Right lobe of liver (tissue), 6 donors: ENCODE measurements around the gene KRT80. TPM values are rescaled to one million over a fixed set of nuclear protein-coding genes. Genes with fewer than 3 reads are reported as not detected.

Experiments
- ATAC-seq, 4 donors: fragments of 200-7000 bp; cut with Tn5 transposase; one replicate each; pipeline ENCODE4 v1.9.1; 2020; ENCODE audit warnings: mild to moderate bottlenecking in 4 of 4, moderate library complexity in 4 of 4
- DNase-seq, 3 donors: peaks; one replicate each; pipeline ENCODE4 v3.0.0-alpha.2; 2020
- H3K27ac ChIP-seq, 3 donors: fragments of 200-600 bp; one replicate each; pipeline ENCODE4 v1.8.0; 2022
- H3K27me3 ChIP-seq, 2 donors: fragments of 200-600 bp; one replicate each; pipeline ENCODE4 v1.8.0; 2022
- H3K36me3 ChIP-seq, 4 donors: fragments of 200-600 bp; sonication (generic) in 1 of 4; one replicate each; pipeline versions ENCODE4 v1.5.1 to v1.8.0; 2017 to 2022; ENCODE audit warnings: control low read depth in 1 of 4
- H3K4me1 ChIP-seq, 4 donors: fragments of 200-600 bp; sonication (generic) in 1 of 4; one replicate each; pipeline versions ENCODE4 v1.5.1 to v1.8.0; 2017 to 2022; ENCODE audit warnings: control low read depth in 1 of 4
- H3K4me3 ChIP-seq, 3 donors: fragments of 200-600 bp; one replicate each; pipeline ENCODE4 v1.8.0; 2022
- H3K9me3 ChIP-seq, 4 donors: fragments of 200-600 bp; sonication (generic) in 1 of 4; one replicate each; pipeline versions ENCODE4 v1.5.1 to v1.8.0; 2017 to 2022; ENCODE audit warnings: control low read depth in 1 of 4
- POLR2A ChIP-seq: fragments of 450-650 bp; IDR thresholded peaks from one replicate; pipeline ENCODE4 v1.6.1; 2017; ENCODE audit warnings: antibody characterized with exemption, mild to moderate bottlenecking
- WGBS: methylation state at CpG from one replicate; pipeline ENCODE4 v1.1.6; 2018; ENCODE audit warnings: low coverage, low lambda C conversion rate; ENCODE audit not compliant: insufficient coverage; ENCODE audit errors: missing lambda C conversion rate; 5-methylcytosine and 5-hydroxymethylcytosine counted together
- intact Hi-C, 2 donors: fragments of 100-400 bp; cut with DNase I; formaldehyde crosslinking; loops; one replicate each; pipeline versions ENCODE4 v1.11.2 to v1.14.1; 2022
- total RNA-seq, 6 experiments: library from RNA; depleted of rRNA in 2 of 6; stranded (reverse); fragments of >200 nt in 2 of 6; fragmentation: NEBNext Ultra II Directional in 3 of 6; extraction: Animal tissue kit (Norgen Biotek cat#: 25700) in 3 of 6; gene quantifications; one replicate each; pipeline versions ENCODE4 v1.1.0 to v1.2.4, GENCODE V29; 2016 to 2023
- TF ChIP-seq, protein P1 (sequence below), 4 donors: fragments of 200-600 bp in 3 of 4; fragments of 450-650 bp in 1 of 4; IDR thresholded peaks; one replicate each; pipeline versions ENCODE4 v1.5.1 to v1.8.0; 2016 to 2022; ENCODE audit warnings: antibody characterized with exemption in 4 of 4, mild to moderate bottlenecking in 2 of 4
- donor health status: DM: no; HTN: yes; CAD: no.
- donor health status: DM: no; HTN: no; CAD: no.
- donor health status: DM: no; HTN: no; CAD: no.
- donor health status: DM: no; HTN: yes; CAD: no.
- donor health status: DM: no; HTN: yes; CAD: no.

KRT80 gene
- total RNA-seq, 6 experiments from 2014 or later, result 0.09 to 0.51 (median 0.15) TPM

- ATAC-seq (no peak), DNase-seq (no peak)
- peak overlapping the region; percentile 37 to 53 (median 42) for H3K27ac ChIP-seq
- no peaks in the 10 kb centered on the region for H3K27me3 ChIP-seq
- no peaks in the 10 kb centered on the region for H3K36me3 ChIP-seq
- H3K4me1 ChIP-seq, result peaks cover 0 to 16% (median 7%) of the 10 kb centered on the region in 4 donors
- H3K4me3 ChIP-seq, result no peak overlapping the region
- H3K9me3 ChIP-seq, result no peaks in the 10 kb centered on the region
- TF ChIP-seq, protein P1, sequence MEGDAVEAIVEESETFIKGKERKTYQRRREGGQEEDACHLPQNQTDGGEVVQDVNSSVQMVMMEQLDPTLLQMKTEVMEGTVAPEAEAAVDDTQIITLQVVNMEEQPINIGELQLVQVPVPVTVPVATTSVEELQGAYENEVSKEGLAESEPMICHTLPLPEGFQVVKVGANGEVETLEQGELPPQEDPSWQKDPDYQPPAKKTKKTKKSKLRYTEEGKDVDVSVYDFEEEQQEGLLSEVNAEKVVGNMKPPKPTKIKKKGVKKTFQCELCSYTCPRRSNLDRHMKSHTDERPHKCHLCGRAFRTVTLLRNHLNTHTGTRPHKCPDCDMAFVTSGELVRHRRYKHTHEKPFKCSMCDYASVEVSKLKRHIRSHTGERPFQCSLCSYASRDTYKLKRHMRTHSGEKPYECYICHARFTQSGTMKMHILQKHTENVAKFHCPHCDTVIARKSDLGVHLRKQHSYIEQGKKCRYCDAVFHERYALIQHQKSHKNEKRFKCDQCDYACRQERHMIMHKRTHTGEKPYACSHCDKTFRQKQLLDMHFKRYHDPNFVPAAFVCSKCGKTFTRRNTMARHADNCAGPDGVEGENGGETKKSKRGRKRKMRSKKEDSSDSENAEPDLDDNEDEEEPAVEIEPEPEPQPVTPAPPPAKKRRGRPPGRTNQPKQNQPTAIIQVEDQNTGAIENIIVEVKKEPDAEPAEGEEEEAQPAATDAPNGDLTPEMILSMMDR (IDR thresholded peaks at IDR 0.05), result no peak
- no peak for TF ChIP-seq POLR2A
- no CpG with 5 or more reads among the region's 2 CpGs for WGBS
- intact Hi-C loops, result no loop called here
These were observed 65.7 kb downstream of the KRT80 start for GRCh38 chr12:52126050-52126604.

DNA sequence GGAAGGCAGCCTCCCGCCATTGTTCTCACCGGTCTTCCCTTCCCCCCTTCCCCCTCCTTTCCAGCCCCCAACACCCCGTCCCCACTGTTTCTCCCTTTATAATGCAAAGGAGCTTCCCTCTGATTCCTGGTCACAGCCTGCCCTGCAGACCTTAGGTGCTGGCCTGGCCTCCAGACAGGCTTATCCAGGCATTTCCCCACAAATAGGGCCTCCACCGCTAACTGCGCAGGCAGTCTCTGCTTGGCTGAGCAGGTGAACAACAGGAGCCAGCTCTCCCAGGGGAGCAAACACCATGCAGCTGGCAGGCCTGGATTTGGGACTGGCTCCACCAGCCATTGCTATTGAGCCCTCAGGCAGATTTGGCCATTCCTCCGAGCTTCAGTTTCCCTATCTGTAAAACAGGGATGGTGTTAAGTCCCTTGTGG lies 66.3 kb downstream of the KRT80 start:
- intact Hi-C loops, result no loop called here
- no peak for TF ChIP-seq POLR2A
- TF ChIP-seq, protein P1 (IDR thresholded peaks at IDR 0.05), result no peak
- no peak overlapping the region for H3K4me3 ChIP-seq
- no peaks in the 10 kb centered on the region for H3K36me3 ChIP-seq
- 29% methylated on average over 1 of the region's 6 CpGs for WGBS
- H3K27ac ChIP-seq, result peak overlapping the region in 1 of 3 donors; percentile 42
- ATAC-seq (no peak), DNase-seq (peak in 1 of 3 donors; percentile 46)
- H3K9me3 ChIP-seq, result no peaks in the 10 kb centered on the region
- peaks cover 0 to 16% (median 7%) of the 10 kb centered on the region in 4 donors for H3K4me1 ChIP-seq
- no peaks in the 10 kb centered on the region for H3K27me3 ChIP-seq

DNA sequence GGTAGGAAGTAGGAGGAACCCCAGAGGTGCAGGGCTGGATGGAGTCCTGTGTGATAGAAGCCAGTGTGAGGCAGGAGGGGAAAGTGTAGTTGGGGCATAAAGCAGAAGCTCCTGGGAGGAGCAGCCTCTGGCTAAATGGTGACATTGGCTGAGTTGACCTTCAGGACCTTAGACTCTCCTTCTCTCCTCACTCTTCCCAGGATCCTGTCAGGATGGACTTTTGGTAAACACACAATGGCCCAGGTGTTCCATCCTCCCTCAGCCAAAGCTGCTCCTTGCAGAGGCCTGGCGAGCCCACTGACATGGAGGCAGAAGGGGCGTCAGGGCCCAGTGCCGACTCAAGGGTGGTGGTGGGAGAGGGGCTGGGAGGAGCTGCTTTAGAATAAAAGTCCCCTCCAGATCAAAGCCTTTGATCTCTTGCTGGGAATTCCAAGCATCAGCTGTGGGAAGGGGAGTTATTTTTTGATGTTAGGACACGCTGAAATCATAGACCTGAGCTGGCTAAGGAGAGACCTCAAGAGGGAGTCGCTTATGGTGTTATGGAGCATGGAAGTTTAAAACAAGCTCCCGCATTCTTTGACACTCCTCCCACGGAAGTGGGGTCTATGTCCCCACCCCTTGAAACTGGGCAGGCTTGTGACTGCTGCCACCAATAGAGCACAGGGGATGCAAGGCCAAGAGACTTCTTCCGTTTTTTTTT lies 68.2 kb downstream of the KRT80 start:
- DNase-seq (no peak), ATAC-seq (no peak)
- no peaks in the 10 kb centered on the region for H3K36me3 ChIP-seq
- H3K27ac ChIP-seq, result peak overlapping the region in 2 of 3 donors; percentile 40 to 60
- intact Hi-C loops, result loop anchor here (5.0 kb wide), 2 partner anchors 41 to 116 kb away; partner anchors contain the start of gene TAMALIN (in 1 of the 2)
- TF ChIP-seq, protein P1 (IDR thresholded peaks at IDR 0.05), result no peak
- TF ChIP-seq POLR2A, result no peak
- H3K4me1 ChIP-seq, result peaks cover 0 to 30% (median 15%) of the 10 kb centered on the region in 4 donors
- H3K27me3 ChIP-seq, result no peaks in the 10 kb centered on the region
- H3K9me3 ChIP-seq, result no peaks in the 10 kb centered on the region
- no peak overlapping the region for H3K4me3 ChIP-seq
- WGBS, result 100% methylated on average over 3 of the region's 8 CpGs

GRCh38 chr12:52122904-52123303 lies 68.9 kb downstream of the KRT80 start:
- H3K36me3 ChIP-seq, result no peaks in the 10 kb centered on the region
- H3K9me3 ChIP-seq, result no peaks in the 10 kb centered on the region
- TF ChIP-seq, protein P1 (IDR thresholded peaks at IDR 0.05), result peak in 2 of 4 donors; percentile 6 to 20
- TF ChIP-seq POLR2A, result no peak
- H3K4me1 ChIP-seq, result peaks cover 0 to 38% (median 19%) of the 10 kb centered on the region in 4 donors
- DNase-seq (peak in 2 of 3 donors; percentile 74 to 83), ATAC-seq (peak; percentile 27 to 67 (median 47))
- no peaks in the 10 kb centered on the region for H3K27me3 ChIP-seq
- intact Hi-C loops, result loop anchor here (5.0 kb wide), 2 partner anchors 41 to 116 kb away; partner anchors contain the start of gene TAMALIN (in 1 of the 2)
- peak overlapping the region in 2 of 3 donors; percentile 52 to 60 for H3K27ac ChIP-seq
- no peak overlapping the region for H3K4me3 ChIP-seq
- 11% methylated on average over 1 of the region's 7 CpGs for WGBS
